A673 (cell line): ENCODE data around the gene MRPS11.

Experiments
- EZH2 ChIP-seq: fragments of 200-600 bp; sonication (generic); IDR thresholded peaks from 2 replicates; pipeline ENCODE4 v1.6.1; 2017; ENCODE audit warnings: borderline replicate concordance, low read depth, mild to moderate bottlenecking, mixed read lengths, antibody characterized with exemption, low read length; ENCODE audit not compliant: poor library complexity, severe bottlenecking
- TF ChIP-seq, protein P1 (sequence below): fragments of 300-800, 200-600 bp; sonication (generic); conservative IDR thresholded peaks from 2 replicates; pipeline ENCODE4 v1.5.1; 2017; ENCODE audit warnings: low read depth, mild to moderate bottlenecking, antibody characterized with exemption, low read length, moderate library complexity, mixed read lengths

DNA sequence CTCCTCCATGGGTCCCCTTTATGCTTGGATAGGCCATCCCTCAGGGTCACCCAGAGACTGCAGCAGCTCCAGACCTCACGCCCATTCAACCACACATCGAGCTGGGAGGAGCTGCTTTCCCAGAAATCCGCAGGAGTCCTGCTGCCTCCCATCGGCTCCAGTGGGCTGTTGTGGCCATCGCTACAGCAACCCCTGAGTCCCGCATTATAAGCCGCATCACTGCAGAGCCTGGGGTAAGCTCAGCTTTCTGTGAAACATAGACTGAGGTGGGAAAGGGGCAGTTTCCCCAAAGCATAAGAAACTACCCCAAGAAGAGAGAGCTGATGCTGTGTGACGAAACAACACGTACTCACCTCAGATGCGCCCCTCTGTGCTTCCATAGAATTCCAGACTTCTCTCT, 36.1 kb upstream of the MRPS11 start:
- TF ChIP-seq, protein P1, sequence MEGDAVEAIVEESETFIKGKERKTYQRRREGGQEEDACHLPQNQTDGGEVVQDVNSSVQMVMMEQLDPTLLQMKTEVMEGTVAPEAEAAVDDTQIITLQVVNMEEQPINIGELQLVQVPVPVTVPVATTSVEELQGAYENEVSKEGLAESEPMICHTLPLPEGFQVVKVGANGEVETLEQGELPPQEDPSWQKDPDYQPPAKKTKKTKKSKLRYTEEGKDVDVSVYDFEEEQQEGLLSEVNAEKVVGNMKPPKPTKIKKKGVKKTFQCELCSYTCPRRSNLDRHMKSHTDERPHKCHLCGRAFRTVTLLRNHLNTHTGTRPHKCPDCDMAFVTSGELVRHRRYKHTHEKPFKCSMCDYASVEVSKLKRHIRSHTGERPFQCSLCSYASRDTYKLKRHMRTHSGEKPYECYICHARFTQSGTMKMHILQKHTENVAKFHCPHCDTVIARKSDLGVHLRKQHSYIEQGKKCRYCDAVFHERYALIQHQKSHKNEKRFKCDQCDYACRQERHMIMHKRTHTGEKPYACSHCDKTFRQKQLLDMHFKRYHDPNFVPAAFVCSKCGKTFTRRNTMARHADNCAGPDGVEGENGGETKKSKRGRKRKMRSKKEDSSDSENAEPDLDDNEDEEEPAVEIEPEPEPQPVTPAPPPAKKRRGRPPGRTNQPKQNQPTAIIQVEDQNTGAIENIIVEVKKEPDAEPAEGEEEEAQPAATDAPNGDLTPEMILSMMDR: no peak
- TF ChIP-seq EZH2: no peak
